Smooth muscle cell (in vitro differentiated cells): ENCODE data around the gene PDIK1L. TPM values are rescaled to one million over a fixed set of nuclear protein-coding genes. Genes with fewer than 3 reads are reported as not detected.

Source experiments
- DNase-seq: peaks from one replicate; lab custom pipeline; 2025; ENCODE audit not compliant: unreplicated experiment; lab: John Stamatoyannopoulos, UW
- H2AFZ ChIP-seq: fragments of 200-600 bp; sonication (generic); 2 replicates; pipeline ENCODE4 v1.6.0; 2016; ENCODE audit warnings: antibody characterized with exemption, low read depth, mild to moderate bottlenecking
- H3F3A ChIP-seq: fragments of 200-600 bp; sonication (generic); 2 replicates; pipeline ENCODE4 v1.6.0; 2017; ENCODE audit warnings: antibody characterized with exemption, low read depth
- H3K27ac ChIP-seq: fragments of 200-600 bp; sonication (generic); 2 replicates; pipeline ENCODE4 v1.5.1; 2016; ENCODE audit warnings: low read depth, mild to moderate bottlenecking
- H3K27me3 ChIP-seq: fragments of 200-600 bp; sonication (generic); 2 replicates; pipeline ENCODE4 v1.6.1; 2016; ENCODE audit warnings: low read depth, mild to moderate bottlenecking
- H3K36me3 ChIP-seq: fragments of 200-600 bp; sonication (generic); 2 replicates; pipeline ENCODE4 v1.5.1; 2016; ENCODE audit warnings: low read depth
- H3K4me1 ChIP-seq: fragments of 200-600 bp; sonication (generic); 2 replicates; pipeline ENCODE4 v1.5.1; 2016; ENCODE audit warnings: low read depth
- H3K4me2 ChIP-seq: fragments of 200-600 bp; sonication (generic); 2 replicates; pipeline ENCODE4 v1.6.0; 2016; ENCODE audit warnings: mild to moderate bottlenecking
- H3K4me3 ChIP-seq: fragments of 200-600 bp; sonication (generic); 2 replicates; pipeline ENCODE4 v1.5.1; 2016; ENCODE audit warnings: mild to moderate bottlenecking
- H3K79me2 ChIP-seq: fragments of 200-600 bp; sonication (generic); 2 replicates; pipeline ENCODE4 v1.6.0; 2016; ENCODE audit warnings: low read depth, mild to moderate bottlenecking
- H3K9ac ChIP-seq: fragments of 200-600 bp; sonication (generic); 2 replicates; pipeline ENCODE4 v1.6.0; 2016; ENCODE audit warnings: low read depth
- H3K9me3 ChIP-seq: fragments of 200-600 bp; sonication (generic); replicated peaks from 2 replicates; pipeline ENCODE4 v1.5.1; 2016; ENCODE audit warnings: low read depth
- H4K20me1 ChIP-seq: fragments of 200-600 bp; sonication (generic); 2 replicates; pipeline ENCODE4 v1.6.0; 2016; ENCODE audit warnings: low read depth
- CTCF ChIP-seq: fragments of 200-600 bp; sonication (generic); IDR thresholded peaks from 2 replicates; pipeline ENCODE4 v1.5.1; 2017; ENCODE audit warnings: borderline replicate concordance, mild to moderate bottlenecking, antibody characterized with exemption; ENCODE audit not compliant: insufficient read depth, poor library complexity, severe bottlenecking
- WGBS: methylation state at CpG from one replicate; pipeline ENCODE4 v1.1.7; 2016; ENCODE audit warnings: low lambda C conversion rate; 5-methylcytosine and 5-hydroxymethylcytosine counted together
- polyA plus RNA-seq: library from polyadenylated mRNA; unstranded; fragments of >200 nt; fragmentation: Nextera tagmentation; extraction: Ambion mirVana; gene quantifications from 2 replicates; pipeline ENCODE4 v1.2.1, GENCODE V29; 2016
- total RNA-seq: library from RNA; depleted of rRNA; stranded (reverse); fragments of >200 nt; gene quantifications from 2 replicates; pipeline ENCODE4 v1.2.3, GENCODE V29; 2014

PDIK1L gene
- total and polyA plus RNA-seq, 2 experiments from 2014 or later, result 1.9 to 3.7 TPM

DNA sequence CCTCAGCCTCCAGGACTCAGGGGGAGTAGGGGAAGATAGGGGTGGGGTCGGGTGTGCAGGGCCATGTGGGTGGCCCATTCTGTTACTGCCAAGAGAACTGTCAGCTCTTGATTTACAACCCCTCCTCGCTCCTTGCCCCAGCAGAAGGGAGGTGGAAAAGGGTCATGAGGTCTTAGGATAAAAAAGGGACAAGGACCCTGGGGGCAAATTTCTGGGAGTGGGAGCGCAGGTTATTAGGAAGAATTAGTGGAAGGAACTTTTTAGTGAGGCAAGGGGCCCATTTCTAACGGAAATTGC is 48.1 kb downstream of the PDIK1L start:
- no peak for DNase-seq
- Histone ChIP-seq H3F3A (no peaks in the 10 kb centered on the region), H3K4me2 (no peak overlapping the region), H3K9me3 (no peaks in the 10 kb centered on the region), H3K4me3 (no peak overlapping the region), H3K4me1 (peaks cover 26% of the 10 kb centered on the region), H3K27ac (no peak overlapping the region), H3K36me3 (no peaks in the 10 kb centered on the region), H3K9ac (no peak overlapping the region), H4K20me1 (no peaks in the 10 kb centered on the region), H3K79me2 (no peaks in the 10 kb centered on the region), H2AFZ (no peak overlapping the region), H3K27me3 (peaks cover 12% of the 10 kb centered on the region)
- 70% methylated on average over 4 of the region's 4 CpGs for WGBS
- TF ChIP-seq CTCF, result no peak

GRCh38 chr1:26160527-26161414 is 49.1 kb downstream of the PDIK1L start:
- Histone ChIP-seq H3K4me3 (peak overlapping the region; percentile 50), H2AFZ (peak overlapping the region; percentile 96)
- no peak for TF ChIP-seq CTCF

GRCh38 chr1:26161415-26162219 is 50.0 kb downstream of the PDIK1L start:
- peak; percentile 4 for TF ChIP-seq CTCF
- H3K9me3 ChIP-seq, result no peaks in the 10 kb centered on the region
- 2% methylated on average over 88 of the region's 98 CpGs for WGBS
- no peak overlapping the region for H3K9ac ChIP-seq
- H3K4me2 ChIP-seq, result peak overlapping the region; percentile 91
- peak overlapping the region; percentile 96 for H2AFZ ChIP-seq
- no peaks in the 10 kb centered on the region for H4K20me1 ChIP-seq
- no peaks in the 10 kb centered on the region for H3K79me2 ChIP-seq
- peaks cover 8% of the 10 kb centered on the region for H3F3A ChIP-seq
- peak overlapping the region; percentile 50 for H3K4me3 ChIP-seq
- no peaks in the 10 kb centered on the region for H3K36me3 ChIP-seq
- no peak overlapping the region for H3K27ac ChIP-seq
- H3K27me3 ChIP-seq, result no peaks in the 10 kb centered on the region
- H3K4me1 ChIP-seq, result peaks cover 23% of the 10 kb centered on the region
- peak; percentile 38 for DNase-seq

More at GRCh38 chr1:26160527-26161414, 49.1 kb downstream of the PDIK1L start:
- peaks cover 31% of the 10 kb centered on the region for H3K4me1 ChIP-seq
- no peak overlapping the region for H3K9ac ChIP-seq
- H3K79me2 ChIP-seq, result no peaks in the 10 kb centered on the region
- peak overlapping the region; percentile 91 for H3K4me2 ChIP-seq
- no peak for DNase-seq
- H3F3A ChIP-seq, result peaks cover 8% of the 10 kb centered on the region
- no peak overlapping the region for H3K27ac ChIP-seq
- H3K36me3 ChIP-seq, result no peaks in the 10 kb centered on the region
- H3K9me3 ChIP-seq, result no peaks in the 10 kb centered on the region
- no peaks in the 10 kb centered on the region for H4K20me1 ChIP-seq
- WGBS, result 54% methylated on average over 18 of the region's 18 CpGs
- peaks cover 6% of the 10 kb centered on the region for H3K27me3 ChIP-seq
